HPDE6-E6E7 (cell line): Measurements from ENCODE around the gene MSMO1.
A peak's percentile ranks its signal among the peaks of the same experiment; 100 is the strongest.
"Not testable (repeated sequence)": the region's sequence is repeated elsewhere in the genome, so short reads cannot be mapped to it uniquely, and the experiment has no call there.

ENCODE experiments used
- DNase-seq: peaks from one replicate; pipeline ENCODE4 v3.0.0; 2011; ENCODE audit warnings: missing footprints; ENCODE audit errors: extremely low spot score

The MSMO1 gene

DNA sequence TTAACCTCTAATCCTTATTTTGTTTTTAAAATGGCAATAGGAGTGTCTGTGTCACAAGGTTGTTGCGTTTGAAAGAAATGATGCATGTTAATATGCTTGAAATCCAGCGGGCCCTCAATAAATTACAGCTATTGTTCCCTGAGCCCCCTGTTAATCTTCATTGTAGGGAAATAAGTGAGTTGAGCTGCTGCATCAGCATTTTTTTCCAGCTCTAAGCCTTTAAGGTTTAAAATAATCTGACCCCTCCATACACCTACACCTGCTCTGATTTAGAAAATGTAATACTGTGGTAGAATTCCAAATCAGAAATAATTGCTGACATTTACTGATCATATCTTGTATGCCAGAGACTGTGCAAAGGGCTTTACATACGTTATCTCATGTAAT lies 2.6 kb upstream of the MSMO1 start:
- no peak for DNase-seq

DNA sequence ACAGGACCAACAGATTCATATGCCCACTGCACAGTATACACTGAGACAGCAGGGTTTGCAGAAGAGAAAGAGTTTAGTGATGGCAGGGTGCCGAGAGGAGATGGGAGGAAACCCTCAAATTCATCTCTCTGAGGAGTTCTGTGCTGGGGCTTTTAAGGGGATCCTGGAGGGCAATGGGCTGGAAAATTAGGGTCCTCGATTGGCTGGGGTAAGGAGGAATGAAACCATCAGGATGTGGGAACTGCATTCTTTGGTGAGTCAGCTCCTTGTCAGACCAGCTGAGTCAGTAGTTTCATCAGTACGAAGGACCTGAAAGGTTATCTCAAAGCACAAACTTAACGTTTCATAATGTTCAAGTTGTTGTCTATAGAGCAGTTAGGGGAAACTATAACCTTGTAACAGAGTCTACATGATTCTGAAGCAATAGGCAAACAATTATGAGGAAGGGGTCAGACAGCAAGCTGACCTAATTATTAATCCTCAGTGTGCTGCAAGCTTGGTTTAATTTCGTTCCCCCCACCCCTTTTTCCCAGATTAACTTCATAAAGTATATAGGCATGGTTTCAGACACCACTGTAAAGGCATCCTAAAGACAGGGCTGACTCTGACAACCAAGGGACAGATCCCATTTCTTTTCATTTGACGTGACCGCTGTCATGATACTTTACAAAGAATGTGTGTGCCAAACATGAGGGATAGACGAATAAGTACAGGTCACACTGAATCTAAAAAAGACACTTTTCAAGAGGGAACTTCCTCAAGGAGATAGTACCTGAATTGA lies 1.5 kb upstream of the MSMO1 start:
- peak; percentile 26 for DNase-seq

GRCh38 chr4:165326831-165327210 lies 648 bp upstream of the MSMO1 start:
- peak; percentile 38 for DNase-seq

DNA sequence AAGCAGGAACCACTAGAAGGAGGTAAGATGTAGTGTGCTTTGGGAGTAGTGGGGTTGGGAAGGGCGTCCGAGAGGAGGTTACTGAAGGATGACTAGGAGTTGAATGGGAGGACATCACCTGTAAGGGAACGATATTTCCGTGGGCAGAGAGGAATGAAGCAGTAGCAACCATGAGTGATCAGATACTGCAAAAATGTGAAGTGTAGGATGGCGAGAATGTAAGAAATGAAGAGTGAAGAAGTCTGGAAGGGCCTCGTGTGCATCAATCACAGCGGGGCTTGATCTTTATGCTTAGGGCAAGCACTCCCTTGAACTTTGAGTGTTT lies 594 bp downstream of the MSMO1 start:
- no peak for DNase-seq

DNA sequence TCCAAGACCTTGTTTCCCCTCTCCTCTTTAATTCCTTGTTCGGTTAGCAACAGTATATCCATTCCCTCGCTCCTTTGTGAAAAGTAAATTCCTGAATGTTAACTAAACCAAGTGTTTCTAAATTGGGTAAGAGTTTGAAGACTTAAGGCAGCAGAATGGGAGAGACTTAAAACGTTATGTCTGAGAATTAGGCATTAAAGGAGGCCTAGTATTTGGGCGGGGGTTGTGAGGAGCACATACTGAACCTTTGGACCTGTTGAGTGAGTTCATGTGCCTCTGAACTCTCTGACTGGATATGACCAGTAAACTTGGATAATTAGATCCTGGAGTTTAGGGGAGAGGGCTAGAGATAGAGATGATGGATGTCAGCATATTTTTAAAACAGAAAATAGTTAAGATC lies 1.2 kb downstream of the MSMO1 start:
- no peak for DNase-seq

DNA sequence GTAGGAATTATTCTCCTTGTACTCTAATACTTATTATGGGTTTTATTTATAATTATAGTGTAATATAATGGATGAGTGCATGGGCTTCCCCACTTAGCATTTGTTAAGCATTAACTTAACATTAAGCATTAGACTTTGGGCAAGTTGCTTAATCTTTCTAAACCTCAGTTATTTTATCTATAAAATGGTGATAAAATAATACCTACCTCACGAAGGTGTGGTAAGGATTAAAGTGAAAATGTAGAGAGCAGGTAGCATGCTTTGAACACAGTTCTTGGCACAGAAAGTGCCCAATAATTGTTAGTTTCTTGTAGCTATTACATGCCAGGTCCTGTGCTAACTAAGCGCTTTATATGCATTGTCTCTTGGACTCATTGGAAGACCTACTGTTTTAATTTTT lies 2.6 kb downstream of the MSMO1 start:
- DNase-seq = no peak

DNA sequence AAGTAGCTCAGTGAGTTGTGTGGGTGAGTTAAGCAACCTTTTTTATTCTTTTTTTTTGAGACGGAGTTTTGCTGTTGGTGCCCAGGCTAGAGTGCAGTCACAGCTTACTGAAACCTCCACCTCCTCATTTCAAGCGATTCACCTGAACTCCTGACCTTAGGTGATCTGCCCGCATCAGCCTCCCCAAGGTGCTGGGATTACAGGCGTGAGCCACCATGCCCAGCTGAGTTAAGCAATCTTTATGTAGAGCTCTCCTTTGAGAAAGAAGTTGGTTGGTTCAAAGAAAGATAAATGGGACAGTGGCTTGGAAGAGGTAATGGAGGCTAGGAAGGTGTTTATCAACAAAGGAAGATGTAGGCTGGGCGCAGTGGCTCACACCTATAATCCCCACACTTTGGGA lies 3.2 kb downstream of the MSMO1 start:
- DNase-seq = no peak

DNA sequence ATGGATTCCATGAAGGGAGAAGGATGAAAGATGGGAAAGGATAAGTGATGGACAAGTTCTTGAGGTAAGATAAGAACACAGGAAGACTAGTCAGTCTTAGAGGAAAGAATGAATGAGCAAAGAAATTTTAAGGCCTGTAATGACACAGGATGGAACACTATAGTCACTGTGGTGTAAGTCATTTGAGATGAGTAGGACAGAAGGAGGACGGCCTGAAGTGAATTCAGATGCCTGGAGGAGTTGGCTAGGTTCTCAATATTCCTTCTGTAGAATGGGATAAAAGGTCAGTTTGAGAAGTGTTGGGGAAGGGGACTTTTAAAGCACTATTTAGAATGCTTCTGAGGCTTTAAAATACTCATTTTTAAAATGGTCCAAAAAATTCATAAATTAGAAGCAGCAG lies 3.9 kb downstream of the MSMO1 start:
- no peak for DNase-seq

- DNase-seq = no peak
Observed at GRCh38 chr4:165331823-165332222, 4.4 kb downstream of the MSMO1 start.

DNA sequence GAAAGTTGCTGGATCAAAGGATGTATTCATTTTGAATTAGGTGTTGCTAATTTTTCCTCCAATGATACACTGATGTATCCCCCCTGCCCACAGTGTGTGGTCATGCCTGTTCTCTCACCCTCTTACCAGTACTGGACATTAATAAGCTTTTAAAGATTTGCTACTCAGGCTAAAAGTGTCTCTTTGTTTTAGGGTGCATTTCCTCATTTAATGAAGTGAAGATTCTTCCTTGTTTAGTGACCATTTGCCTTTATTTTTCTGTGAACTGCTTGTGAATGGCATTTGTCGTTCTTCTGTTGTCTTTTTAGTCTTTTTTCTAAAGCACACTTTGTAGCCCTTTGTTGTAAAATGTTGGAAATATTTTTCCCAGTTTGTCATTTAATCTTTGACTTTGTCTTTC lies 5.0 kb downstream of the MSMO1 start:
- no peak for DNase-seq

GRCh38 chr4:165335163-165335703 lies 7.8 kb downstream of the MSMO1 start:
- DNase-seq = no peak

DNA sequence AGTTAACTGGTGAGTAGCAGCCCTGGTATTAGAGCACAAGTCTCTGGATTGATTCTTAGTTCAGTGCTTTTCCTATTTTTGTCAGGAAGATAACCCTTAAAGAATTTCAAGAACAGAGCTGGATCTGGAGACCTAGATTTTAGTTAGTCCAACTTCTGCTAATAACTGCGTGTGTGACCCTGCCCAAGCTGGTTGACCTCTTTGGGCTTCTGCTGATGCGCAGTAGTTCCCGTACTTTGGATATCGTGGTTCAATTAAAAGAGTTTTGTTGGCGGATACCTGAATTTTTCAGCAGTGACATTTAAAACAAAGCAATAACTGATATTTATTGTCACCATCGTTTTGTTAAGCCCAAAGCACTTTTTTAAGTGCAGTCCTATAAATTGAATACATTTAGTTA lies 9.3 kb downstream of the MSMO1 start:
- DNase-seq = no peak

- not testable (repeated sequence) for DNase-seq
Observed at GRCh38 chr4:165342340-165342739, 14.9 kb downstream of the MSMO1 start.

GRCh38 chr4:165343353-165344191 lies 16.1 kb downstream of the MSMO1 start:
- DNase-seq = no peak

DNA sequence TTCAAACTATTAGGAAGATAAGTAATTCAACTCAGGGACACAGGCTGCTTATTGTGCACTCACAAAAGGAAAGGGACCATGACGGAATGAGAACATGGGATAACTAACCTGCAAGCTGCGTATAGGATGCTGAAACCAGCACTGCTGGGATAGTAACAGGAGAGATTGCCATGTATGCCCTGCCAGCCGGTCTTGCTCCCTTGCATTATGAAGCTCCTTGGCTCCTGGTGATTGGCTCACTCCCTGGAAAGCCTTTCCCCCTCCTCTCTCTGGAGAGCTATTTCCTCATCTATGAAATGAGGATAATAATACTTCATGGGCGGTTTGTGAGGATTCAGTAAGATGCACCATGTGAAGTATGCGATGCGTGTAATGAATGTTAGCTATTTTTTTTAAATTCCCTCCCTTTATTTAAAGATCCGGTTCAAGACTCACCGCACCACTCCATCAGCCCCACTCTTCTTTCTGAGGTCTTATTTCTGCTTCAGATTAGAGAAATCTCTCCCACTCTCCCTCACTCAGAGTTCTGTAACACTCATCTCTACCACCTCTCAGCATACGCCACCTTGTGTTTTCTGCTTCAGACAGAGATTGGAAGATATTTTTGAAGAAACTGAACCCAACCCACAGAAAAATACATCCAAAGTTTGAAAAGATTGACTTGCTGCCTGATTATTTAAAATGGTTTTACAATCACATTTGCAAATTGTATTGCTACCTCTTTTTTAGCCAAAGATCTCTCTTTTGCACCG lies 18.4 kb downstream of the MSMO1 start:
- DNase-seq = no peak

DNA sequence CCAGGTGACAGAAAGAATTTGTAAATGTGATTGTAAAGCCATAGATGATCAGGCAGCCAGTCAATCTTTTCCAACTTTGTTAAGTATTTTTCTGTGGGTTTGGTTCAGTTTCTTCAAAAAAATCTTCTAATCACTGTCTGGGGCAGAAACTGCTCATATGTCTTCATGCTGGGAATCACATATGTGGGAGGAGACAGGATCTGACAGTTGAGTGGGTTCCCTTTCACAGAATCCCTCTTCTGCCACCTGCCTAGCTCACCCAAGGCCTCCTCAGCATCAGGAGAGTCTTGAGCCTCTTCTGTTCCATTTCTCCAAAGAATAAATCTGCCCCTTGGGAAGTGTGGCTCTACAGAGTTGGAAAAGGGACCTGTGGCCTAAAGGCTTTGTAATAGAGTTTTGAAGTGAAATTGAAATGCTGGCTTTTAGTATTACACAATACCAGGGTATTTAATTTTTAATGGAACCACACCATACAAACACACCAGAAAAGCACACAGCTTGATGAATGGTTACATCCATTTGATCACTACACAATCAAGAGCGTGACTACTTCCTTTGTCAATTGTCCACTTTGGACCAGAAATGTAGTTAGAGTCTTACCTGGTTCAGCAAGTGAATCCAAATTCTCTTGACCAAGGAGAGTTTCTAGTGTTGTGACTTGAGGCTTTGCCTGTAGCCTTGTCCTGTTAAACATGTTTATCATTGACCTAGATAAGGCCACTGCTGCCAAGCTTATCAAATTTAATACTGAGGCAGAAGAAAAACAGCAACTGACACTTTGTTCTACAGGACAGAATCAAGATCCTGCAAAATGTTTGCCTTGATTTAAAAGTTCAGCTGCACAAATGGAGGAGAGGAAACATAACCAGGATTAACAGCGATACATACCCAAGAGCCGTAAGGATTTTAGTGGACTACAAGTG lies 20.4 kb downstream of the MSMO1 start:
- DNase-seq = no peak

GRCh38 chr4:165351359-165352130 lies 24.1 kb downstream of the MSMO1 start:
- DNase-seq = no peak

GRCh38 chr4:165355900-165356300 lies 28.4 kb downstream of the MSMO1 start:
- no peak for DNase-seq

DNA sequence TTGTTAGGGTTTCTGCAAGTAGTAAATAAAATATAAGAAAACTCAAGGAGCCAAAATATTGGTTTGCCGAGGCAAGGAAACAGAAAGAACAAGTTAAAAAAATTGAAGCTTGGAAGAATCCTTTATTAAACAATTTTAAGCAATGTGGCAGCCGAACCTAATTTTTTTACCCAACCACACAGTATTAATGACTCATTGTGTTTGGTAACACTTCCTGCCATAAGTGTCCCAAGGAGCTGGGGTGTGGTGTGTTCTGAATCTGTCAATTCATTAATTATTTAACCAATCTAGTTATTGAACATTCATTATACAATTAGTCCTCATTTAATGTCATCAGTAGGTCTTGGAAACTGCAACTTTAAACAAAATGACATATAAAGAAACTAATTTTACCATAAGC lies 32.0 kb downstream of the MSMO1 start:
- DNase-seq = peak; percentile 49

- no peak for DNase-seq
Observed at GRCh38 chr4:165360041-165360695, 32.7 kb downstream of the MSMO1 start.
